Liver (tissue), 9 donors: ENCODE results near the gene STAG3. TPM values are rescaled to one million over a fixed set of nuclear protein-coding genes. Genes with fewer than 3 reads are reported as not detected.
A peak's percentile ranks its signal among the peaks of the same experiment; 100 is the strongest.

Experiments used
- DNase-seq: peaks from one replicate; pipeline ENCODE4 v3.0.0-alpha.2; 2017; ENCODE audit warnings: low spot score
- H3K27ac ChIP-seq, 2 donors: one replicate each; pipeline ENCODE4 v1.7.0; 2013; ENCODE audit warnings: inconsistent platforms in 2 of 2, low read length in 2 of 2, control low read depth in 1 of 2, low read depth in 1 of 2, mild to moderate bottlenecking in 1 of 2
- H3K27me3 ChIP-seq, 4 donors: one replicate each; pipeline versions ENCODE4 v1.6.1 to v1.7.0; 2013; ENCODE audit warnings: low read length in 3 of 4, inconsistent platforms in 1 of 4, mild to moderate bottlenecking in 1 of 4, moderate library complexity in 1 of 4; ENCODE audit not compliant: control insufficient read depth in 4 of 4, insufficient read depth in 4 of 4
- H3K36me3 ChIP-seq, 4 donors: one replicate each; pipeline versions ENCODE4 v1.6.1 to v1.7.0; 2013; ENCODE audit warnings: low read length in 3 of 4, mild to moderate bottlenecking in 3 of 4, low read depth in 1 of 4, moderate library complexity in 1 of 4; ENCODE audit not compliant: control insufficient read depth in 4 of 4, insufficient read depth in 3 of 4
- H3K4me1 ChIP-seq, 4 donors: one replicate each; pipeline versions ENCODE4 v1.6.1 to v1.7.0; 2013; ENCODE audit warnings: low read length in 3 of 4, mild to moderate bottlenecking in 3 of 4, moderate library complexity in 1 of 4; ENCODE audit not compliant: control insufficient read depth in 4 of 4, insufficient read depth in 4 of 4
- H3K4me3 ChIP-seq, 3 donors: one replicate each; pipeline versions ENCODE4 v1.6.1 to v1.7.0; 2013; ENCODE audit warnings: low read length in 3 of 3, control low read depth in 1 of 3, low read depth in 1 of 3, mild to moderate bottlenecking in 1 of 3
- H3K9ac ChIP-seq, 2 donors: one replicate each; pipeline ENCODE4 v1.7.0; 2013; ENCODE audit warnings: low read length in 2 of 2, mild to moderate bottlenecking in 2 of 2, moderate library complexity in 2 of 2, control low read depth in 1 of 2, low read depth in 1 of 2
- H3K9me3 ChIP-seq, 4 donors: one replicate each; pipeline versions ENCODE4 v1.6.1 to v1.7.0; 2013; ENCODE audit warnings: low read length in 3 of 4; ENCODE audit not compliant: control insufficient read depth in 4 of 4
- ATF3 ChIP-seq: IDR thresholded peaks from 2 replicates; pipeline ENCODE4 v1.6.1; 2016; ENCODE audit warnings: antibody characterized with exemption
- CTCF ChIP-seq: fragments of 150-350 bp; IDR thresholded peaks from 2 replicates; pipeline ENCODE4 v1.5.1; 2017; ENCODE audit warnings: improper control_type of control experiment, low read depth, low read length; ENCODE audit not compliant: missing input control
- EGR1 ChIP-seq, 2 donors: IDR thresholded peaks; 2 replicates each; pipeline ENCODE4 v1.6.1; 2016 to 2018; ENCODE audit warnings: antibody characterized with exemption in 2 of 2, low read depth in 2 of 2
- FOXA1 ChIP-seq: IDR thresholded peaks from 2 replicates; pipeline ENCODE4 v1.6.1; 2016; ENCODE audit warnings: antibody characterized with exemption
- FOXA2 ChIP-seq: IDR thresholded peaks from 2 replicates; pipeline ENCODE4 v1.6.1; 2016; ENCODE audit warnings: antibody characterized with exemption
- GABPA ChIP-seq, 2 donors: IDR thresholded peaks in 1 of 2; conservative IDR thresholded peaks in 1 of 2; 2 replicates each; pipeline ENCODE4 v1.6.1; 2016; ENCODE audit warnings: antibody characterized with exemption in 2 of 2, mild to moderate bottlenecking in 1 of 2, moderate library complexity in 1 of 2
- HNF4A ChIP-seq, 2 donors: conservative IDR thresholded peaks; 2 replicates each; pipeline ENCODE4 v1.6.1; 2016; ENCODE audit warnings: antibody characterized with exemption in 2 of 2, mild to moderate bottlenecking in 2 of 2
- HNF4G ChIP-seq: IDR thresholded peaks from 2 replicates; pipeline ENCODE4 v1.6.1; 2016; ENCODE audit warnings: antibody characterized with exemption
- JUND ChIP-seq, 2 donors: IDR thresholded peaks; 2 replicates each; pipeline ENCODE4 v1.6.1; 2016; ENCODE audit warnings: antibody characterized with exemption in 2 of 2
- MAX ChIP-seq: IDR thresholded peaks from 2 replicates; pipeline ENCODE4 v1.6.1; 2016; ENCODE audit warnings: antibody characterized with exemption
- NR2F2 ChIP-seq: IDR thresholded peaks from 2 replicates; pipeline ENCODE4 v1.6.1; 2016; ENCODE audit warnings: antibody characterized with exemption
- RAD21 ChIP-seq, 2 donors: IDR thresholded peaks; 2 replicates each; pipeline ENCODE4 v1.6.1; 2016; ENCODE audit warnings: antibody characterized with exemption in 2 of 2, mild to moderate bottlenecking in 2 of 2
- REST ChIP-seq: IDR thresholded peaks from 2 replicates; pipeline ENCODE4 v1.6.1; 2016; ENCODE audit warnings: antibody characterized with exemption, mild to moderate bottlenecking
- RXRA ChIP-seq, 2 donors: IDR thresholded peaks; 2 replicates each; pipeline ENCODE4 v1.6.1; 2017 to 2018; ENCODE audit warnings: antibody characterized with exemption in 2 of 2, mild to moderate bottlenecking in 1 of 2
- SP1 ChIP-seq: IDR thresholded peaks from 2 replicates; pipeline ENCODE4 v1.6.1; 2018; ENCODE audit warnings: antibody characterized with exemption, mild to moderate bottlenecking
- TAF1 ChIP-seq: conservative IDR thresholded peaks from 2 replicates; pipeline ENCODE4 v1.6.1; 2016; ENCODE audit warnings: antibody characterized with exemption, mild to moderate bottlenecking
- YY1 ChIP-seq: IDR thresholded peaks from 2 replicates; pipeline ENCODE4 v1.6.1; 2016; ENCODE audit warnings: antibody characterized with exemption, mild to moderate bottlenecking
- ZBTB33 ChIP-seq: IDR thresholded peaks from 2 replicates; pipeline ENCODE4 v1.6.1; 2016; ENCODE audit warnings: antibody characterized with exemption
- WGBS: extraction: QIAGEN DNeasy Blood & Tissue Kit; methylation state at CpG from one replicate; pipeline ENCODE4 v1.1.7; 2013; 5-methylcytosine and 5-hydroxymethylcytosine counted together
- polyA plus RNA-seq, 2 donors: library from polyadenylated mRNA; stranded (reverse) in 1 of 2; unstranded in 1 of 2; fragments of 200-250 nt in 1 of 2; fragments of >200 nt in 1 of 2; fragmentation: Nextera tagmentation in 1 of 2; extraction: Ambion mirVana in 1 of 2; gene quantifications; one replicate each; pipeline versions ENCODE4 v1.2.1 to v1.2.3, GENCODE V29; 2013 to 2015
- total RNA-seq, 2 donors: library from RNA; depleted of rRNA; stranded (reverse); fragments of >200 nt; gene quantifications; one replicate each; pipeline ENCODE4 v1.2.3, GENCODE V29; 2014
- donor health status: healthy.
- donor health status: healthy.
- donor health status: healthy.
- donor health status: healthy.
- donor health status: healthy.

STAG3 gene
- total and polyA plus RNA-seq, 4 donors, result 0.28 to 7.0 (median 3.2) TPM

GRCh38 chr7:100215895-100216294 lies 38.2 kb downstream of the STAG3 start:
- no peaks in the 10 kb centered on the region for H3K9me3 ChIP-seq
- no peak for DNase-seq
- 37% methylated on average over 6 of the region's 6 CpGs for WGBS

More at GRCh38 chr7:100215895-100216294, 38.2 kb downstream of the STAG3 start:
- no peaks in the 10 kb centered on the region for H3K36me3 ChIP-seq
- no peak overlapping the region for H3K9ac ChIP-seq
- TF ChIP-seq TAF1 (no peak), YY1 (peak; percentile 81), FOXA1 (no peak), ATF3 (no peak), RAD21 (IDR thresholded peaks at IDR 0.05) (peak in 1 of 2 donors; percentile 15), MAX (peak; percentile 88), JUND (IDR thresholded peaks at IDR 0.05) (no peak), REST (no peak), ZBTB33 (no peak), HNF4A (conservative IDR thresholded peaks at IDR 0.05) (peak; percentile 18 to 64), RXRA (IDR thresholded peaks at IDR 0.05) (peak in 1 of 2 donors; percentile 56), FOXA2 (no peak), NR2F2 (no peak), EGR1 (IDR thresholded peaks at IDR 0.05; ENCODE audit: low read depth in 2 of 2) (peak in 1 of 2 donors; percentile 34), GABPA (IDR thresholded peaks at IDR 0.05 in 1 of 2, conservative IDR thresholded peaks at IDR 0.05 in 1 of 2) (peak in 1 of 2 donors; percentile 49), HNF4G (no peak), SP1 (no peak), CTCF (no peak)
- H3K4me1 ChIP-seq, result peaks cover 9 to 33% (median 26%) of the 10 kb centered on the region in 4 donors
- H3K27ac ChIP-seq, result peak overlapping the region; percentile 46 to 56
- no peaks in the 10 kb centered on the region for H3K27me3 ChIP-seq
- H3K4me3 ChIP-seq, result no peak overlapping the region
